GM18870 (cell line): ENCODE data around the gene TULP1.
"Not testable (repeated sequence)": the region's sequence is repeated elsewhere in the genome, so short reads cannot be mapped to it uniquely, and the experiment has no call there.

Experiments
- ATAC-seq: cut with Tn5 transposase; IDR thresholded peaks from one replicate; pipeline ENCODE4 v1.9.1; 2021; ENCODE audit warnings: moderate library complexity; ENCODE audit not compliant: unreplicated experiment

TULP1 gene

GRCh38 chr6:35512740-35513139 lies at the start of gene TULP1:
Gene TULP1 (minus strand): TSS chr6:35512896. CDS start chr6:35512858, 38 bp downstream.
- no peak for ATAC-seq

- ATAC-seq, result no peak
Measured at GRCh38 chr6:35562060-35562459, 49.4 kb upstream of the TULP1 start.

GRCh38 chr6:35561113-35561512 lies 48.4 kb upstream of the TULP1 start:
- ATAC-seq, result no peak

- no peak for ATAC-seq
Measured at GRCh38 chr6:35558571-35558970, 45.9 kb upstream of the TULP1 start.

- no peak for ATAC-seq
Measured at GRCh38 chr6:35557239-35557638, 44.5 kb upstream of the TULP1 start.

DNA sequence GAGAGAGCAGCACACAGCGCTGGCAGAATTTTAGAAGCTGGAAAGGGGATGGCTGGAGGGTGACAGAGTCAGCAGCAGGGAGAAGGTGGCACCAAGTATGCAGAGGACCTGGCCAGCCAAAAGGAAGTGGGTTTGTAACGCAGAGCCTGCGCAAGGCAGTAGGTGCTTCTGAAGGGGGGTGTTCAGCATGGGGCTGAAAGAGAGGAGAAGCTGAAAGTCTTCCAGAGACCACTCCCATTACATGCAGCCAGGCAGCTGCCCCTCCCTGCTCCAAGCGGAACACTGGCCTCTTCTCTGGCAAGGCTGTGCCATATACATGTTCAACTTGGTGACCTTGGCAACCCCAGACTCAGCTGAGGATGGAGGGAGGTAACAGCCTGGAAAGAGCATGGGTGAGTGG lies 42.1 kb upstream of the TULP1 start:
- no peak for ATAC-seq

GRCh38 chr6:35553315-35553714 lies 40.6 kb upstream of the TULP1 start:
- no peak for ATAC-seq

DNA sequence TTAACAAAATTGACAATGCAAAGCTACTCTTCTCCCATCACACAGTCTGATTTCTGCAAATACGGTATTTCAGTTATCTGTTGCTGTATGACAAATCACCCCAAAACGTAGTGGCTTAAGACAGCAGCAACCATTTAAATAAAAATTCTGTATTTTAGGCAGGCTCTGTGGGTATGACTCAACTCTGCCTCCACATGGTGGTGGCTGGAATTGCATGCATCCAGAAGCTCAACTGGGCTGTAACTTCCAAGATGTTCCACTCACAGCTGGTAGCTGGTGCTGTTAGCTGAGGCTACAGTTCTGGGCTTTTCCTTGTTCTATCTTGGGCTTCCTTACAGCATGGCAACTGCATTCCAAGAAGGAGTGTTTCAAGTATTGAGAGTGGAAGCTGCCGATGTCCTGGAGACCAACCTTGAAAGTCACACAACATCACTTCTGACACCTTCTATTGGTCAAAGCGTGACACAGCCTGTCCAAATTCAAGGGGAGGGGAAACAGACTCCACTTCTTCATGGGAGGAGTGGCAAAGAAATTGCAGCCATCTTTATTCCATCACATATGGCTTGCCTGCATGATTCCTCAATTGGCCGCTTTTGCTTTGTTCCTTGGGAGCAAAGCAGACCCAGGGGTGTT lies 39.7 kb upstream of the TULP1 start:
- no peak for ATAC-seq

DNA sequence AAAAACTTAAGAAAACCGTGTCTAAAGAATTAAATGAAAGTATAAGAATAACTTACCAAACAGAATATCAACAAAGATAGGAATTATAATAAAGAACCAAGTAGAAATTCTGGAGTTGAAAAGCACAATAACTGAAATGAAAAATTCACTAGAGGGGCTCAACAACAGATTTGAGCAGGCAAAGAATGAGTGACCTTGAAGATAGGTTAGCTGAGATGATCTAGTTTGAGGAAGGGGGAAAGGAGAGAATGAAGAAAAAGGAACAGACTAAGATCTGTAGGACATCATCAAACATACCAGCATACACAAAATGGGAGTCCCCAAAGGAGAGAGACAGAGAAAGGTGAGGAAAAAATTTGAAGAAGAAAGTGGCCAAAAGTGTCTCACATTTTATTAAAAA lies 37.7 kb upstream of the TULP1 start:
- ATAC-seq, result no peak

- ATAC-seq, result no peak
Measured at GRCh38 chr6:35547676-35548075, 35.0 kb upstream of the TULP1 start.

- ATAC-seq, result no peak
Measured at GRCh38 chr6:35544769-35545361, 32.2 kb upstream of the TULP1 start.

- no peak for ATAC-seq
Measured at GRCh38 chr6:35543459-35544193, 30.9 kb upstream of the TULP1 start.

DNA sequence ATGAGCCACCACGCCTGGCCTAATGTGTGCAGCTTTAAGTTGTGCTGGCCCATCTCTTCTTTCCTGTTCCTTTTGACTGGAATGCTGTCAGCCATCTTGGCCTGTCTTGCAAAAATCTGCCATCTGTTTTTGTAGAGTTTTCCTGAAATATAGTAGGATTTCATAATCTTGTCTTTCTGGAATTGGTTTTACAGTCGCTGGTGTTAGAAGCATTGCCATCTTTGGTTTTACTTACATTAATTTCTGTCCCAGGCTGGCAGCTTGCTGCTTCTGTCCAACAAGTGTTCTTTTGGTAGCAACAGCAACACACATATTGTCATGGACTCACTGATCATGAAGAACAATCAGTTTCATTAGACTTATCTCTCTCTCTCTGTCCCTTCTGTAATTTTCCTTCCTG lies 29.1 kb upstream of the TULP1 start:
- ATAC-seq, result no peak

- no peak for ATAC-seq
Measured at GRCh38 chr6:35539223-35539622, 26.5 kb upstream of the TULP1 start.

DNA sequence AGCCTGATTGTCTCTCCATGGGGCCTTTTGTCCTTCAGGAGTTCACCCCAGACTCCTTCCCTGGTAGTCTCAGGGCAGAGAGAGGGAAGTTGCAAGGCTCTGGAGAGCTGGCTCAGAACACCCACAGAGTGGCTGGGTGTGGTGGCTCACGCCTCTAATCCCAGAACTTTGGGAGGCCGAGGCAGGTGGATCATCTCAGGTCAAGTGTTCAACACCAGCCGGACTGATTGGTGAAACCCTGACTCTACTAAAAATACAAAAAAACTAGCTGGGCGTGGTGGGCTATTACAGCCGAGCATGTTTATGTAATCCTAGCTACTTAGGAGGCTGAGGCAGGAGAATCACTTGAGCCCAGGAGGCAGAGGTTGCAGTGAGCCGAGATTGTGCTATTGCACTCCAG lies 23.2 kb upstream of the TULP1 start:
- not testable (repeated sequence) for ATAC-seq

DNA sequence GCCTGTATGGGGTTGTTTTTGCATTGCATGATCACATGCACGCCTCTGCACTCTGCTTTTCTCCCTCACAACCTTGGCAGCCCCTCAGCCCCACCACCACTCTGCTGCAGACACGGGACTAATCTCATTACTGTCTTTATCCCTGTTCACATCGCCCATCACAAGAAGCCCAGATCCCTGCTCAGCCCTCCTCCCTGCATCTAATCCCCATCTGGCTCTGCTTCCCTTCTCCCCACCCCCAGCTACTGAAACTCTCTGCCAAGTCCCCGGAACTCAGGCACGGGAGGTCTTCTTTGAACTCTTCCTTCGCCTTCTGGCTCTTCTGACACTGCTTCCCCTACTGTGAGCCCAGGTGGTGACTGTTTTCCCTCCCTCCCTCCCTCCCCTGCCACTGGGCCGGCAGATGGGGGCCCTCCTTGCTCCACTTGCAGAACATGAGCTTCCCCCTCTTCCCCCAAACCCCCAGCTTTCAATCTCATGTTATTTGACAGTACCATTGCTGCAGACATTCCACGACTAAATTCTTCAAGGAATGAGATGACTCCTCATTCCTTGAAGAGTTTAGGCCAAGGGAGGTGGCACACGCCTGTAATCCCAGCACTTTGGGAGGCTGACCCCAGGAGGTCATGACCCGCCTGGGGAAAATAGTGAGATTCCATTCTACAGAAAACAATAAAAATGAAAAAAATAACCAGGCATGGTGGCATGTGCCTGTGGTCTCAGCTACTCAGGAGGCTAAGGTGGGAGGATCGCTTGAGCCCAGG lies 21.9 kb upstream of the TULP1 start:
- no peak for ATAC-seq

DNA sequence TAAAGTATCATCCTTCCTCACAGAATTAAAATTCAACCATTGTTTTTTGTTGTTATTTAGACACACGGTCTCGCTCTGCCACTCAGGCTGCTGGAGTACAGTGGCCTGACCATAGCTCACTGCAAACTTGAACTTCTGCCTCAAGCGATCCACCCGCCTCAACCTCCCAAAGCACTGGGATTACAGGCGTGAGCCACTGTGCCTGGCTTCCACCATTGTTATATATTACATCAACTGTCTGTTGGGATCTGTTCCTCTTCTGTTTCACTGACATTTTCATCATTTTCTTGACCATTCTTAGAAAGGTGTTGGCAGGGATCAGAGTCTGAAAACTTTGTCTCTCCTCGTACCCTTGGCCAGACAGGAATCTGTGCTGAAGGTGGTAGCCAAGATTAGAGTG lies 21.3 kb upstream of the TULP1 start:
- ATAC-seq, result no peak

- no peak for ATAC-seq
Measured at GRCh38 chr6:35532126-35532525, 19.4 kb upstream of the TULP1 start.

- ATAC-seq, result no peak
Measured at GRCh38 chr6:35524380-35525020, 11.8 kb upstream of the TULP1 start.

GRCh38 chr6:35522660-35523658 lies 10.3 kb upstream of the TULP1 start:
- no peak for ATAC-seq
